Measurements from ENCODE around the gene PLPPR1.

The PLPPR1 gene

DNA sequence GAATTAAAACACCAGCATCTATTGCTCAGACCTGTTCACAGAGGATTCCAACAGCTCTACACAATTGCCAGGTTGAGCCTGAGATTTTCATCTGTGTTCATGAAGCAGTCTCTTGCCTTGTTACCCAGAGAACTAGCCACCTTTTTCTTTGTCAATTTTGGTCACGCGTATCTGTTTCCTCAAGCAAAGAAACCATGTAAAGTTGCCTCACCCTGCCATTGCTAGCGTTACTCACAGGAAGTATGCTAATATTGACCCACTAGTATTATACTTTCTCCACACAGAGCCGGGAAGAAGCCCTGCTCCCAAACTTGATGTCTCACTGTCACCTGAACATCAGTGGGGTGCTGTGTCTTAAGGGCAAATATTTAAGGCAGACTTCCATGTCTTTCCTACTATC lies 168.5 kb downstream of the PLPPR1 start:
- WGBS, 2 experiments (ENCODE audit: insufficient coverage in 2 of 2) = 90 to 94% methylated on average over 2 to 3 of the region's 4 CpGs
- H3K36me3 ChIP-seq (ENCODE audit: control insufficient read depth, insufficient read depth, low read length) = no peaks in the 10 kb centered on the region
- no peak overlapping the region for H3K27ac ChIP-seq (ENCODE audit: low read depth, low read length, severe bottlenecking)
- H3K9me3 ChIP-seq (ENCODE audit: control insufficient read depth, low read length) = no peaks in the 10 kb centered on the region
- no peak overlapping the region for H3K4me3 ChIP-seq (ENCODE audit: extremely low read depth, insufficient read depth, low read length, poor library complexity, severe bottlenecking)
- no peaks in the 10 kb centered on the region for H3K4me1 ChIP-seq (ENCODE audit: control insufficient read depth, insufficient read depth, low read length, poor library complexity, severe bottlenecking)

DNA sequence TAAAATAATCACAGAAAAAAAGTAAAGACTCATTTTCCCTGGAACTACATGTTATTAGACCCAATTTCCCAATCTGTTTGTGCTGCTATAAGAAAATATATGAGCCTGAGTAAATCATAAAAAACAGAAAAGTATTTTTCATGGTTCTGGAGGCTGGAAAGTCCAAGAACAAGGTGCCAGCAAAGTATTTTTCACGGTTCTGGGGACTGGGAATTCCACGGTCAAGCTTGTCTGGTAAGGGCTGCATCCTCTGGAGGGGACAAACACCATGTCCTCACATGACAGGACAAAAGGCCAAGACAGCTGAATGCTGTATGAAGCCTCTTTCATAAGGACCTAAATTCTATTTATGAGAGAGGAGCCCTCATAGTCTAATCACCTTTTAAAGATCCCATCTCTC lies 172.3 kb downstream of the PLPPR1 start:
- WGBS, 2 experiments (ENCODE audit: insufficient coverage in 2 of 2) = 79 to 100% methylated on average over 2 of the region's 2 CpGs
- no peaks in the 10 kb centered on the region for H3K9me3 ChIP-seq (ENCODE audit: control insufficient read depth, low read length)
- no peak overlapping the region for H3K27ac ChIP-seq (ENCODE audit: low read depth, low read length, severe bottlenecking)
- no peaks in the 10 kb centered on the region for H3K36me3 ChIP-seq (ENCODE audit: control insufficient read depth, insufficient read depth, low read length)
- no peak overlapping the region for H3K4me3 ChIP-seq (ENCODE audit: extremely low read depth, insufficient read depth, low read length, poor library complexity, severe bottlenecking)
- no peaks in the 10 kb centered on the region for H3K4me1 ChIP-seq (ENCODE audit: control insufficient read depth, insufficient read depth, low read length, poor library complexity, severe bottlenecking)

DNA sequence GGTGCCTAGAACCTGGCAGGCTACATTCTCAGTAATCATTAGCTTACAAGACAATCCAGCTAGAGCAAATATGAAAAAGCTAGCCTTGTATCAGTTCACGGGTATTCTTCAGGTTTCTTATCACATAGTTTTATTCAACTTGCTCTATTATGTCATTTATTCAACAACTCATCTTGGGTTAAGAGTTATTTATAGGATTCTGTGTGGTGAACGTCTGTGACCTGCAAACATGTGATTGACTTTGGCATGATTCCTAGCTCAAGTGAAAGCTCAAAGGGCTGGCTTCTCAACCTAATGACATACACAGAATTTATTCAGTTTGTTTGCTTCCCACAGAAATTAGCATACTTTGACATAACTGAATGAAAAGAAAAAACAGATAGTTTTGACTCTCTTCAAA lies 173.1 kb downstream of the PLPPR1 start:
- WGBS, 2 experiments (ENCODE audit: insufficient coverage in 2 of 2) = no CpG with 5 or more reads among the region's 2 CpGs
- Histone ChIP-seq H3K9me3 (ENCODE audit: control insufficient read depth, low read length) (no peaks in the 10 kb centered on the region), H3K36me3 (ENCODE audit: control insufficient read depth, insufficient read depth, low read length) (no peaks in the 10 kb centered on the region), H3K4me1 (ENCODE audit: control insufficient read depth, insufficient read depth, low read length, poor library complexity, severe bottlenecking) (no peaks in the 10 kb centered on the region), H3K4me3 (ENCODE audit: extremely low read depth, insufficient read depth, low read length, poor library complexity, severe bottlenecking) (no peak overlapping the region), H3K27ac (ENCODE audit: low read depth, low read length, severe bottlenecking) (no peak overlapping the region)

DNA sequence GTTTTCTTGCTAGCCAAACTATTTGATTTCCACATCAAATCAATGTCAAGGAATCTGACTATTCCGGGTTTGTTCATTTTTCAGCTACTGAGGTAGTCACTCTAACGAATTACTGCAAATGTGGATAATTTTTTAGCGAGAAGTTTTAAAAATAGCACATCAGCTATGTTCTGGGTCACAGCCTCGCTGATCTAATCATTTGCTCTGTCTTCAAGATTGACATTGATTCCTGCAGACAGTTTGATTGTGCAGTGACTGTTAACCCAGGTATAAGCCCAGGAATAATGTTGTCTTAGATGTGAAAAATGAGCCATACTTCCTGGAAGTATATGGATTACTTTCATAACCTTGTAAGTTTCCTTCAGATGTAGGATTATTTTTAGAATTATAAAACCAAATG lies 181.1 kb downstream of the PLPPR1 start:
- H3K27ac ChIP-seq (ENCODE audit: low read depth, low read length, severe bottlenecking) = no peak overlapping the region
- WGBS, 2 experiments (ENCODE audit: insufficient coverage in 2 of 2) = 83 to 90% methylated on average over 3 to 4 of the region's 4 CpGs
- no peak overlapping the region for H3K4me3 ChIP-seq (ENCODE audit: extremely low read depth, insufficient read depth, low read length, poor library complexity, severe bottlenecking)
- H3K9me3 ChIP-seq (ENCODE audit: control insufficient read depth, low read length) = no peaks in the 10 kb centered on the region
- H3K36me3 ChIP-seq (ENCODE audit: control insufficient read depth, insufficient read depth, low read length) = no peaks in the 10 kb centered on the region
- no peaks in the 10 kb centered on the region for H3K4me1 ChIP-seq (ENCODE audit: control insufficient read depth, insufficient read depth, low read length, poor library complexity, severe bottlenecking)

DNA sequence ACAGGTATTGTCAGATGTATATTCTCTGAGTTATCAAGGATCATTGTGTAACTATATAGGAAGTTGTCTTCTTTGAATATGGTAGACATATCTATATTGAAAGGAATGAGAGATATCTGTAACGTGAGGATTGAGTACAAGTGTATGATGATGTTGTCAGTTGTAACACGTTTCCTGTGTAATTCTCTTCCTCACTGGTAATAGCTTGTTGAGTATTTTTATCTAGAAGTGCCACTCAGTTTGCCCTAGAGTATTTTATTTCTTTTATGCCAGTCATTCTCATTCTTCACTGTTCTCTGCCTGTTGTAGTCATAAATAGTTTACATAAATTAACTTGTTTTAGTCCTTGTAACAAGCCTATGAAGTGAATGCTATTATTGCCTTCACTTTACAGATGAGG lies 184.1 kb downstream of the PLPPR1 start:
- no peaks in the 10 kb centered on the region for H3K36me3 ChIP-seq (ENCODE audit: control insufficient read depth, insufficient read depth, low read length)
- WGBS, 2 experiments (ENCODE audit: insufficient coverage in 2 of 2) = 79 to 100% methylated on average over 1 to 2 of the region's 2 CpGs
- no peaks in the 10 kb centered on the region for H3K9me3 ChIP-seq (ENCODE audit: control insufficient read depth, low read length)
- H3K27ac ChIP-seq (ENCODE audit: low read depth, low read length, severe bottlenecking) = no peak overlapping the region
- H3K4me1 ChIP-seq (ENCODE audit: control insufficient read depth, insufficient read depth, low read length, poor library complexity, severe bottlenecking) = no peaks in the 10 kb centered on the region
- H3K4me3 ChIP-seq (ENCODE audit: extremely low read depth, insufficient read depth, low read length, poor library complexity, severe bottlenecking) = no peak overlapping the region

DNA sequence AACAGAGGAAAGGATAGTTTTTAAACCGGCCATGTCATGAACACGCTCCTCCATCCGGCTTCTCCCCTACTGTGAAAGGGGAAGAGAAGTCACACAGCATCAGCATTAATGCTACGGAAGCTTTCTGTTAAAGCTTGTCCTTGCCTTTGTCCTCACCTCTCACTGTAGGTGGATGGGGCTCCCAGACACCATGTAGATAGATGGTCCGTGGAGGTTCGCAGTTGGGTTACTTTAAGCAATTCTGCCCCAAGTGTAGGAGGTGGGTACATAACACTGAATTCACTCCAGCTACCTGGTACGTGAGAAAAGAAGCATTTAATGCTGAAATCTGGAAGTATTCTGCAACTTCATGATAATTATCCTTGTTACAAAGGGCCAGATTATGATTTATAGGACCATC lies 190.5 kb downstream of the PLPPR1 start:
- no peaks in the 10 kb centered on the region for H3K9me3 ChIP-seq (ENCODE audit: control insufficient read depth, low read length)
- H3K27ac ChIP-seq (ENCODE audit: low read depth, low read length, severe bottlenecking) = no peak overlapping the region
- WGBS, 2 experiments (ENCODE audit: insufficient coverage in 2 of 2) = 80 to 92% methylated on average over 1 to 4 of the region's 7 CpGs
- H3K36me3 ChIP-seq (ENCODE audit: control insufficient read depth, insufficient read depth, low read length) = no peaks in the 10 kb centered on the region
- H3K4me1 ChIP-seq (ENCODE audit: control insufficient read depth, insufficient read depth, low read length, poor library complexity, severe bottlenecking) = no peaks in the 10 kb centered on the region
- no peak overlapping the region for H3K4me3 ChIP-seq (ENCODE audit: extremely low read depth, insufficient read depth, low read length, poor library complexity, severe bottlenecking)

DNA sequence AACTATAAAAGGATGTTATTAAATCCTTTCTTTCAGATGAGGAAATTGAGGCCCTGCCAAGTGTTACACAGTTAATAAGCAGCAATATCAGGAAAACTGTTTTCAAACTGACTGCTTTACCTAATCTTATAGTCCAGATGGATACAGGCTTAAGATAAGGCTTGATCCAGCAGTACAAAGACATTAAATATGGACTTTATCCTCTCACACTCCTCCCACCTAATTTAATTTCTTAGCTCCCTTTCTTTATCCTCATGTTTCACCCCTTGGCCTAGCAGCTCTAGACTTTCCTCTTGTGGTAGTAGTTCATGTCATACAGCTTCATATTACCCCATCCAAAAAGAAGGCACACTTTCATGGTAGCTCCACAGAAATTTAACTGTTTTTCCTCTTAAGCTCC lies 191.8 kb downstream of the PLPPR1 start:
- Histone ChIP-seq H3K9me3 (ENCODE audit: control insufficient read depth, low read length) (no peaks in the 10 kb centered on the region), H3K4me3 (ENCODE audit: extremely low read depth, insufficient read depth, low read length, poor library complexity, severe bottlenecking) (no peak overlapping the region), H3K27ac (ENCODE audit: low read depth, low read length, severe bottlenecking) (no peak overlapping the region), H3K36me3 (ENCODE audit: control insufficient read depth, insufficient read depth, low read length) (no peaks in the 10 kb centered on the region), H3K4me1 (ENCODE audit: control insufficient read depth, insufficient read depth, low read length, poor library complexity, severe bottlenecking) (no peaks in the 10 kb centered on the region)

DNA sequence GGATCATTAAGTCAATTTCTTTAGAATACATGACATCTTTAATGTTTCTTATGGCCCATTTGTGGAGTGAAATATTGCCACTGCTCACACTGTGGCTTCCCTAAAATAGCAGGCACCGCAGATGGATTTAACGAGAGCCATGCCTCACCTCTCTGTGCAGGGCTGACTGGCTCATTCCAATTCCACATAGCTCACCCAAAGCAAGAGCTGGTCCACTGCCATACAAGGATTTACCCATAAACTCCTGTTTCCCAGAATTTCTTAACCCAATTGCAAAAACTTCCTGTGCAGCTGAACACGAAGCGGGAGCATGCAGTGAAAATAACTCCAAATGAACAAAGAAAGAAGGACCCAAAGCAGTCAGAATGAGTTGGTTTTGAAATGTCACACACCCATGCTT lies 196.7 kb downstream of the PLPPR1 start:
- Histone ChIP-seq H3K27ac (ENCODE audit: low read depth, low read length, severe bottlenecking) (no peak overlapping the region), H3K4me3 (ENCODE audit: extremely low read depth, insufficient read depth, low read length, poor library complexity, severe bottlenecking) (no peak overlapping the region), H3K36me3 (ENCODE audit: control insufficient read depth, insufficient read depth, low read length) (no peaks in the 10 kb centered on the region), H3K9me3 (ENCODE audit: control insufficient read depth, low read length) (no peaks in the 10 kb centered on the region), H3K4me1 (ENCODE audit: control insufficient read depth, insufficient read depth, low read length, poor library complexity, severe bottlenecking) (no peaks in the 10 kb centered on the region)
- WGBS, 2 experiments (ENCODE audit: insufficient coverage in 2 of 2) = 100% methylated on average over 1 to 2 of the region's 4 CpGs

DNA sequence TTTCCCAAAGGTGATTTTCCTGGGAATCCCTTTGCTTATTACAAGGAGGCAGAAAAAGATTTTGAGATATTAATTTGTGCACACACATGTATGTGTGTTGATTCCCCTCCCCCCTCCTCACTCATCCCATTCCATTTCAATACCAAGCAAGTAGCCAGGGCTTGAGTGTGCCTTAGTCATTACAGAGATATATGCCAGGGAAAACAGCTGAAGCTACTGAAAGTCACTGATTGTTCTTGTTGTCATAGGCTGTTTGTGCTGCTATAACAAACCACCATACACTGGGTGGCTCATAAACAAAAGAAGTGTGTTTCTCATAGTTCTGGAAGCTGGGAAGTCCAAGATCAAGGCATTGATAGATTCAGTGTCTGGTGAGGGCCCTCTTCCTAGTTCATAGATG lies 197.6 kb downstream of the PLPPR1 start:
- H3K9me3 ChIP-seq (ENCODE audit: control insufficient read depth, low read length) = no peaks in the 10 kb centered on the region
- H3K4me1 ChIP-seq (ENCODE audit: control insufficient read depth, insufficient read depth, low read length, poor library complexity, severe bottlenecking) = no peaks in the 10 kb centered on the region
- H3K27ac ChIP-seq (ENCODE audit: low read depth, low read length, severe bottlenecking) = no peak overlapping the region
- H3K36me3 ChIP-seq (ENCODE audit: control insufficient read depth, insufficient read depth, low read length) = no peaks in the 10 kb centered on the region
- no peak overlapping the region for H3K4me3 ChIP-seq (ENCODE audit: extremely low read depth, insufficient read depth, low read length, poor library complexity, severe bottlenecking)

DNA sequence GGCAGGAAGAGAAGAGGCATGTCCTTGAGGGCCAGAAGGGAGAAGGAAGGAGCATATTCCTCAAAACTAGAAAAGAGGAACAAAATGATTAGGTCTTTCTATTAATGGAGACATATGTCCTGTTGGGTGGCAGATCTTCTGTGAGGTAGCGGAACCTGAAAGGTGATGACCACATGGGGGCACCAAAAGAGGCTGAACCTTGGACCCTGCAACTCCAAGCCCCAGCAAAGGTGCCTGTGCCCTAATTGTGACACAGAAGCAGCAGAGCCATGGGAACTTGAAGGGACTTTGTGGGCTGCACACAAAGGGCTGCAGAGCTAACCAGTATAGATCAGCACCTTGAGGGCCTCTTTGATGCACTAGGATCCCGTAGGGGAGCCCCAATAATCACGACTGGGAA lies 198.3 kb downstream of the PLPPR1 start:
- Histone ChIP-seq H3K9me3 (ENCODE audit: control insufficient read depth, low read length) (no peaks in the 10 kb centered on the region), H3K4me3 (ENCODE audit: extremely low read depth, insufficient read depth, low read length, poor library complexity, severe bottlenecking) (no peak overlapping the region), H3K27ac (ENCODE audit: low read depth, low read length, severe bottlenecking) (no peak overlapping the region), H3K4me1 (ENCODE audit: control insufficient read depth, insufficient read depth, low read length, poor library complexity, severe bottlenecking) (no peaks in the 10 kb centered on the region), H3K36me3 (ENCODE audit: control insufficient read depth, insufficient read depth, low read length) (no peaks in the 10 kb centered on the region)
- 100% methylated on average over 1 of the region's 3 CpGs for WGBS, 2 experiments (ENCODE audit: insufficient coverage in 2 of 2)

DNA sequence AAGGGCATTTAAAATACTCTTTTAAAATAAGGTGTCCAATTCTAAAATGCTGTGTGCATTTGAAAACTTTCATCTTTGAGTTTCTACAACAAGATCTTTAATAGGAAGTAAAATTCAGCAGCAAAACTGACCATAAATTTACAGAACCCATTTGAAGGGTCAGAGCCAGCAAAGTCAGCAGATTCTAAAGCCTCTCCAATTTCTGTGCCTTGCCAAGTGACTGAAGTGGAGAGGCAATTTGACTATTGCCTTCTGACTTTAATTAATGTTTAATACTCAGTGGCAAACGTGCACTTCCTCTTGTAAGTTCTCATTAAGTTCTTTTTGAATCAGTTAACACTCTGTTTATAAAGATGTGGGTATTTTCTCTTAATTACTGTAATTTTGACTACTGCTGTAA lies 201.1 kb downstream of the PLPPR1 start:
- WGBS, 2 experiments (ENCODE audit: insufficient coverage in 2 of 2) = no CpG with 5 or more reads among the region's 1 CpG
- Histone ChIP-seq H3K27ac (ENCODE audit: low read depth, low read length, severe bottlenecking) (no peak overlapping the region), H3K9me3 (ENCODE audit: control insufficient read depth, low read length) (no peaks in the 10 kb centered on the region), H3K4me3 (ENCODE audit: extremely low read depth, insufficient read depth, low read length, poor library complexity, severe bottlenecking) (no peak overlapping the region), H3K4me1 (ENCODE audit: control insufficient read depth, insufficient read depth, low read length, poor library complexity, severe bottlenecking) (no peaks in the 10 kb centered on the region), H3K36me3 (ENCODE audit: control insufficient read depth, insufficient read depth, low read length) (no peaks in the 10 kb centered on the region)

DNA sequence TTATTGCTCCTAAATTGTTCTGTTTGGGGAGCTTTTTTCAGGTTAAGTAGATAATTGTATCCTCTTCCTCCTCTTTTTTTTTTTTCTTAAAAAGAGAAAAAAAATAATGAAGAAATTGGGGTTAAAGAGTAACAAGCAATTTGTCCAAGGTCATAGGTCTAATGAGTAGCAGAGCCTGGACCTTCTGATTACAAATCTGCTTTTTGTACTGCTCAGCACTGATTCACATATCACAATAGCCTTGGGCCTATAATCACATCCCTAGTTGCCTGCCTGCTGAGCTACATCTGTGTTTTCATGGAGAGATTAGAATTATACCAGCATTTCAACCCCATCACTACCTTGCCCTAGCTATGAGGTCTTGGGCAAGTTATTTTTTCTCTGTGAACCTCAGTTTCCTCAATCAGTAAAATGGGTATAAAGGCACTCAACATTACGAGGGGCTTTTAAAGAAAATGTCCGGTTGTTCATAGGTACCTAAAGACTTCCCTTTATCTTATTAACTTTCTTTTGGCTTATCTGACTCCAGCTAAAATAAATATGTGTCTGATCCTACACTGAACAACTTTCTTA lies 204.0 kb downstream of the PLPPR1 start:
- Histone ChIP-seq H3K4me3 (ENCODE audit: extremely low read depth, insufficient read depth, low read length, poor library complexity, severe bottlenecking) (no peak overlapping the region), H3K27ac (ENCODE audit: low read depth, low read length, severe bottlenecking) (no peak overlapping the region), H3K9me3 (ENCODE audit: control insufficient read depth, low read length) (no peaks in the 10 kb centered on the region), H3K4me1 (ENCODE audit: control insufficient read depth, insufficient read depth, low read length, poor library complexity, severe bottlenecking) (no peaks in the 10 kb centered on the region), H3K36me3 (ENCODE audit: control insufficient read depth, insufficient read depth, low read length) (no peaks in the 10 kb centered on the region)
- 80 to 100% methylated on average over 1 to 2 of the region's 2 CpGs for WGBS, 2 experiments (ENCODE audit: insufficient coverage in 2 of 2)
